Naive thymus-derived CD8-positive, alpha-beta T cell (primary cell): ENCODE results near the gene ADIPOR2. TPM values are rescaled to one million over a fixed set of nuclear protein-coding genes. Genes with fewer than 3 reads are reported as not detected.

ENCODE experiments used
- ATAC-seq, 2 donors: fragments of 150-1000 bp; cut with Tn5 transposase in 1 of 2; sonication (Bioruptor Pico), chemical (Tn5 transposase) in 1 of 2; 1 replicate in 1 of 2; 2 replicates in 1 of 2; pipeline ENCODE4 v1.10.0; 2021; ENCODE audit warnings: mild to moderate bottlenecking in 2 of 2, moderate library complexity in 2 of 2
- POLR2A ChIA-PET: fragments of 350-600 bp; sonication (Branson Sonifier 250); formaldehyde crosslinking; loops from one replicate; lab custom pipeline; 2021; ENCODE audit warnings: antibody characterized with exemption; lab: Charles Lee
- DNase-seq, 10 donors: peaks; one replicate each; pipeline versions ENCODE4 v3.0.0 to v3.0.0-alpha.2; 2020 to 2022
- H3K27ac Mint-ChIP-seq, 10 donors: one replicate each; pipeline ENCODE4 v1.8.0; 2020 to 2022; ENCODE audit warnings: mild to moderate bottlenecking in 10 of 10, mixed read lengths in 10 of 10, moderate library complexity in 4 of 10, inconsistent platforms in 1 of 10
- H3K27me3 Mint-ChIP-seq, 5 donors: one replicate each; pipeline ENCODE4 v1.8.0; 2021 to 2022; ENCODE audit warnings: mixed read lengths in 5 of 5
- H3K36me3 Mint-ChIP-seq, 3 donors: one replicate each; pipeline ENCODE4 v1.8.0; 2020 to 2022; ENCODE audit warnings: mixed read lengths in 3 of 3, mild to moderate bottlenecking in 2 of 3, inconsistent platforms in 1 of 3
- H3K4me1 Mint-ChIP-seq, 4 donors: one replicate each; pipeline ENCODE4 v1.8.0; 2021 to 2022; ENCODE audit warnings: mixed read lengths in 4 of 4
- H3K4me3 Mint-ChIP-seq, 10 donors: one replicate each; pipeline ENCODE4 v1.8.0; 2020 to 2022; ENCODE audit warnings: mild to moderate bottlenecking in 10 of 10, mixed read lengths in 10 of 10, moderate library complexity in 6 of 10, inconsistent platforms in 1 of 10
- H3K9me3 Mint-ChIP-seq, 9 donors: one replicate each; pipeline ENCODE4 v1.8.0; 2020 to 2022; ENCODE audit warnings: mixed read lengths in 9 of 9, mild to moderate bottlenecking in 3 of 9, inconsistent platforms in 1 of 9, moderate library complexity in 1 of 9
- polyA plus RNA-seq, 3 donors: library from polyadenylated mRNA; unstranded; fragments of 300-500 nt; fragmentation: Illumina TruSeq; gene quantifications; one replicate each; pipeline ENCODE4 v1.2.3, GENCODE V29; 2021
- total RNA-seq, 8 experiments: library from RNA in 2 of 8; stranded (reverse) in 2 of 8; gene quantifications; one replicate each; pipeline ENCODE4 v1.2.3 and lab custom pipeline; 2021 to 2026

ADIPOR2 gene
- total and polyA plus RNA-seq, 5 experiments from 2014 or later = 2.0 to 39.9 (median 3.2) TPM

- H3K27me3 Mint-ChIP-seq = no peaks in the 10 kb centered on the region
- ATAC-seq (no peak), DNase-seq (peak in 1 of 10 donors; percentile 43)
- peaks cover 16 to 33% (median 27%) of the 10 kb centered on the region in 4 donors for H3K4me1 Mint-ChIP-seq
- peak overlapping the region in 1 of 10 donors; percentile 25 for H3K27ac Mint-ChIP-seq
- POLR2A ChIA-PET = interaction anchor here (4.1 to 5.0 kb wide), 2 partner anchors 140 to 147 kb away, joined by 57 read pairs; no protein-coding TSS in a partner anchor
- no peaks in the 10 kb centered on the region for H3K36me3 Mint-ChIP-seq
- no peaks in the 10 kb centered on the region for H3K9me3 Mint-ChIP-seq
- H3K4me3 Mint-ChIP-seq = peak overlapping the region in 1 of 10 donors; percentile 24
Measured at GRCh38 chr12:1793426-1794210, 102.7 kb downstream of the ADIPOR2 start.

GRCh38 chr12:1794440-1795090 lies 103.7 kb downstream of the ADIPOR2 start:
- no peaks in the 10 kb centered on the region for H3K9me3 Mint-ChIP-seq
- no peaks in the 10 kb centered on the region for H3K27me3 Mint-ChIP-seq
- POLR2A ChIA-PET = interaction anchor here (1.4 to 4.5 kb wide), 5 partner anchors 121 to 146 kb away, joined by 4 to 57 read pairs (median 13); no protein-coding TSS in a partner anchor
- ATAC-seq = no peak
- H3K27ac Mint-ChIP-seq = peak overlapping the region in 1 of 10 donors; percentile 19
- peak overlapping the region in 3 of 10 donors; percentile 4 to 52 (median 38) for H3K4me3 Mint-ChIP-seq
- no peaks in the 10 kb centered on the region for H3K36me3 Mint-ChIP-seq
- no peak for DNase-seq
- H3K4me1 Mint-ChIP-seq = peaks cover 18 to 35% (median 27%) of the 10 kb centered on the region in 4 donors

- Mint-ChIP-seq H3K9me3 (no peaks in the 10 kb centered on the region), H3K36me3 (no peaks in the 10 kb centered on the region), H3K27ac (peak overlapping the region in 7 of 10 donors; percentile 7 to 94 (median 86)), H3K27me3 (no peaks in the 10 kb centered on the region), H3K4me1 (peaks cover 18 to 33% (median 26%) of the 10 kb centered on the region in 4 donors), H3K4me3 (peak overlapping the region in 8 of 10 donors; percentile 43 to 92 (median 76))
- POLR2A ChIA-PET = interaction anchor here (0.6 to 4.5 kb wide), 9 partner anchors 120 to 209 kb away, joined by 3 to 57 read pairs (median 4); partner anchors contain the start of gene DCP1B
- ATAC-seq (no peak), DNase-seq (peak in 1 of 10 donors; percentile 53)
Measured at GRCh38 chr12:1795221-1795784, 104.4 kb downstream of the ADIPOR2 start.

- Mint-ChIP-seq H3K27me3 (no peaks in the 10 kb centered on the region), H3K4me3 (peak overlapping the region; percentile 80 to 95 (median 92)), H3K9me3 (no peaks in the 10 kb centered on the region), H3K4me1 (peaks cover 16 to 26% (median 20%) of the 10 kb centered on the region in 4 donors), H3K36me3 (no peaks in the 10 kb centered on the region), H3K27ac (peak overlapping the region; percentile 61 to 96 (median 94))
- DNase-seq = peak; percentile 88 to 97 (median 92)
- POLR2A ChIA-PET = interaction anchor here (0.6 to 4.5 kb wide), 11 partner anchors 12 to 208 kb away, joined by 3 to 57 read pairs (median 4); partner anchors contain the start of gene DCP1B
- ATAC-seq = peak; percentile 92 to 94
Measured at GRCh38 chr12:1795785-1796514, 105.1 kb downstream of the ADIPOR2 start.

GRCh38 chr12:1796515-1797010 lies 105.7 kb downstream of the ADIPOR2 start:
- Mint-ChIP-seq H3K36me3 (no peaks in the 10 kb centered on the region), H3K9me3 (no peaks in the 10 kb centered on the region), H3K27ac (peak overlapping the region; percentile 61 to 96 (median 94)), H3K4me1 (peaks cover 11 to 20% (median 14%) of the 10 kb centered on the region in 4 donors), H3K27me3 (no peaks in the 10 kb centered on the region), H3K4me3 (peak overlapping the region; percentile 83 to 95 (median 92))
- POLR2A ChIA-PET = interaction anchor here (1.0 to 4.5 kb wide), 9 partner anchors 11 to 162 kb away, joined by 3 to 57 read pairs (median 5); no protein-coding TSS in a partner anchor
- ATAC-seq (peak; percentile 42 to 53), DNase-seq (peak in 8 of 10 donors; percentile 29 to 70 (median 48))

GRCh38 chr12:1797011-1797901 lies 106.4 kb downstream of the ADIPOR2 start:
- POLR2A ChIA-PET = interaction anchor here (1.0 to 4.5 kb wide), 8 partner anchors 11 to 203 kb away, joined by 3 to 57 read pairs (median 6); partner anchors contain the start of gene FBXL14
- ATAC-seq (peak; percentile 10 to 32), DNase-seq (peak in 9 of 10 donors; percentile 31 to 74 (median 47))
- Mint-ChIP-seq H3K9me3 (no peaks in the 10 kb centered on the region), H3K27ac (peak overlapping the region; percentile 31 to 94 (median 74)), H3K4me3 (peak overlapping the region; percentile 71 to 93 (median 85)), H3K27me3 (no peaks in the 10 kb centered on the region), H3K36me3 (no peaks in the 10 kb centered on the region), H3K4me1 (peaks cover 6 to 13% (median 9%) of the 10 kb centered on the region in 4 donors)

GRCh38 chr12:1797991-1798640 lies 107.2 kb downstream of the ADIPOR2 start:
- H3K4me1 Mint-ChIP-seq = peaks cover 6 to 13% (median 8%) of the 10 kb centered on the region in 4 donors
- peak overlapping the region in 6 of 10 donors; percentile 19 to 51 (median 34) for H3K4me3 Mint-ChIP-seq
- H3K27me3 Mint-ChIP-seq = no peaks in the 10 kb centered on the region
- ATAC-seq (no peak), DNase-seq (peak in 1 of 10 donors; percentile 61)
- POLR2A ChIA-PET = interaction anchor here (1.3 to 4.5 kb wide), 3 partner anchors 136 to 204 kb away, joined by 6 to 57 read pairs (median 13); partner anchors contain the start of gene FBXL14
- H3K36me3 Mint-ChIP-seq = no peaks in the 10 kb centered on the region
- H3K9me3 Mint-ChIP-seq = no peaks in the 10 kb centered on the region
- peak overlapping the region in 7 of 10 donors; percentile 58 to 94 (median 69) for H3K27ac Mint-ChIP-seq

GRCh38 chr12:1798641-1799020 lies 107.8 kb downstream of the ADIPOR2 start:
- peak overlapping the region in 1 of 10 donors; percentile 0 for H3K4me3 Mint-ChIP-seq
- POLR2A ChIA-PET = interaction anchor here (4.5 kb wide), 1 partner anchor 137 kb away, joined by 13 read pairs; no protein-coding TSS in a partner anchor
- DNase-seq (peak in 1 of 10 donors; percentile 41), ATAC-seq (no peak)
- peak overlapping the region in 6 of 10 donors; percentile 47 to 93 (median 68) for H3K27ac Mint-ChIP-seq
- peaks cover 6 to 13% (median 8%) of the 10 kb centered on the region in 4 donors for H3K4me1 Mint-ChIP-seq
- no peaks in the 10 kb centered on the region for H3K36me3 Mint-ChIP-seq
- no peaks in the 10 kb centered on the region for H3K27me3 Mint-ChIP-seq
- no peaks in the 10 kb centered on the region for H3K9me3 Mint-ChIP-seq

GRCh38 chr12:1799051-1799881 lies 108.4 kb downstream of the ADIPOR2 start:
- H3K4me1 Mint-ChIP-seq = peaks cover 6 to 14% (median 8%) of the 10 kb centered on the region in 4 donors
- POLR2A ChIA-PET = no interaction called here
- H3K9me3 Mint-ChIP-seq = no peaks in the 10 kb centered on the region
- H3K27me3 Mint-ChIP-seq = no peaks in the 10 kb centered on the region
- ATAC-seq = no peak
- H3K36me3 Mint-ChIP-seq = no peaks in the 10 kb centered on the region
- peak in 1 of 10 donors; percentile 52 for DNase-seq
- peak overlapping the region in 2 of 10 donors; percentile 10 to 15 for H3K4me3 Mint-ChIP-seq
- peak overlapping the region in 8 of 10 donors; percentile 15 to 87 (median 50) for H3K27ac Mint-ChIP-seq
